Adipose tissue (tissue), 3 donors: ENCODE results near the gene ALDH16A1. TPM values are rescaled to one million over a fixed set of nuclear protein-coding genes. Genes with fewer than 3 reads are reported as not detected.

Source experiments
- polyA plus RNA-seq, 3 donors: library from polyadenylated mRNA; stranded (reverse); fragments of 200-250 nt; gene quantifications; one replicate each; pipeline ENCODE4 v1.2.3, GENCODE V29; 2013
- donor health status: healthy with polysubstance abuse.
- donor health status: Bipolar disorder and iron deficiency.
- donor health status: healthy.

ALDH16A1 gene
- polyA plus RNA-seq, 3 donors = 24.1 to 31.4 (median 29.5) TPM

Other genes with a start within 250 kb of the ALDH16A1 start
- gene SLC6A16, start 128.0 kb upstream of the ALDH16A1 start, polyA plus RNA-seq = 1 to 10 TPM in 2 of 3 donors, under 1 TPM in 1; 0.90 to 1.6 (median 1.0) TPM
- gene CD37, start 117.8 kb upstream of the ALDH16A1 start, polyA plus RNA-seq = 10 to 100 TPM in 2 of 3 donors, 1 to 10 TPM in 1; 6.8 to 18.1 (median 10.6) TPM
- 10 to 100 TPM; 19.3 to 37.7 (median 34.0) TPM for gene TEAD2, start 90.8 kb upstream of the ALDH16A1 start, polyA plus RNA-seq
- gene DKKL1, start 89.3 kb upstream of the ALDH16A1 start, polyA plus RNA-seq = under 1 TPM in 2 of 3 donors, not detected in 1; 0.21 to 0.61 TPM
- gene KASH5, start 65.0 kb upstream of the ALDH16A1 start, polyA plus RNA-seq = 1 to 10 TPM in 1 of 3 donors, not detected in 2; 1.9 TPM
- not detected for gene PTH2, start 29.8 kb upstream of the ALDH16A1 start, polyA plus RNA-seq
- not detected for gene GFY, start 27.8 kb upstream of the ALDH16A1 start, polyA plus RNA-seq
- gene SLC17A7, start 11.7 kb upstream of the ALDH16A1 start, polyA plus RNA-seq = 1 to 10 TPM in 2 of 3 donors, under 1 TPM in 1; 0.23 to 7.3 (median 1.5) TPM
- gene PIH1D1, start 1.4 kb upstream of the ALDH16A1 start, polyA plus RNA-seq = 10 to 100 TPM; 43.8 to 85.5 (median 50.3) TPM
- 10 to 100 TPM in 1 of 3 donors, 1 to 10 TPM in 2; 2.6 to 20.5 (median 7.4) TPM for gene FLT3LG, start 21.0 kb downstream of the ALDH16A1 start, polyA plus RNA-seq
- 1,000 to 10,000 TPM; 3,139 to 5,659 (median 3,499) TPM for gene RPL13A, start 34.4 kb downstream of the ALDH16A1 start, polyA plus RNA-seq
- 1,000 to 10,000 TPM; 3,233 to 6,569 (median 4,953) TPM for gene RPS11, start 43.2 kb downstream of the ALDH16A1 start, polyA plus RNA-seq
- 100 to 1,000 TPM in 2 of 3 donors, 10 to 100 TPM in 1; 57.1 to 268 (median 264) TPM for gene FCGRT, start 59.4 kb downstream of the ALDH16A1 start, polyA plus RNA-seq
- gene RCN3, start 74.8 kb downstream of the ALDH16A1 start, polyA plus RNA-seq = 10 to 100 TPM in 2 of 3 donors, 1 to 10 TPM in 1; 7.8 to 61.6 (median 33.7) TPM
- gene NOSIP, start 127.3 kb downstream of the ALDH16A1 start, polyA plus RNA-seq = 10 to 100 TPM; 61.0 to 95.7 (median 77.8) TPM
- gene PRRG2, start 128.1 kb downstream of the ALDH16A1 start, polyA plus RNA-seq = 10 to 100 TPM in 1 of 3 donors, 1 to 10 TPM in 2; 2.9 to 11.7 (median 3.0) TPM
- gene PRR12, start 138.0 kb downstream of the ALDH16A1 start, polyA plus RNA-seq = 10 to 100 TPM in 1 of 3 donors, 1 to 10 TPM in 2; 5.1 to 11.5 (median 7.3) TPM
- gene RRAS, start 186.9 kb downstream of the ALDH16A1 start, polyA plus RNA-seq = 100 to 1,000 TPM in 2 of 3 donors, 10 to 100 TPM in 1; 31.9 to 302 (median 198) TPM
- 10 to 100 TPM; 12.7 to 23.5 (median 17.4) TPM for gene SCAF1, start 189.0 kb downstream of the ALDH16A1 start, polyA plus RNA-seq
- gene IRF3, start 212.6 kb downstream of the ALDH16A1 start, polyA plus RNA-seq = 10 to 100 TPM; 45.8 to 76.0 (median 56.6) TPM
- 10 to 100 TPM; 14.1 to 18.4 (median 15.4) TPM for gene BCL2L12, start 212.7 kb downstream of the ALDH16A1 start, polyA plus RNA-seq
- 100 to 1,000 TPM in 2 of 3 donors, 10 to 100 TPM in 1; 80.2 to 153 (median 118) TPM for gene PRMT1, start 224.0 kb downstream of the ALDH16A1 start, polyA plus RNA-seq
- gene ADM5, start 236.4 kb downstream of the ALDH16A1 start, polyA plus RNA-seq = 1 to 10 TPM; 1.0 to 2.5 (median 1.0) TPM
- gene CPT1C, start 237.9 kb downstream of the ALDH16A1 start, polyA plus RNA-seq = 10 to 100 TPM in 1 of 3 donors, 1 to 10 TPM in 2; 1.8 to 12.1 (median 3.2) TPM